ENCODE results near the gene CEP97. TPM values are rescaled to one million over a fixed set of nuclear protein-coding genes. Genes with fewer than 3 reads are reported as not detected.
"Not testable (repeated sequence)": the region's sequence is repeated elsewhere in the genome, so short reads cannot be mapped to it uniquely, and the experiment has no call there.

CEP97 gene
- total and polyA plus RNA-seq, 11 donors, result 1.9 to 12.3 (median 6.8) TPM

GRCh38 chr3:101744811-101745210 is 20.4 kb downstream of the CEP97 start:
- peaks cover 0 to 5% (median 0%) of the 10 kb centered on the region in 9 donors for H3K36me3 ChIP-seq
- TF ChIP-seq POLR2A (IDR thresholded peaks at IDR 0.05), result no peak
- TF ChIP-seq, protein P1, sequence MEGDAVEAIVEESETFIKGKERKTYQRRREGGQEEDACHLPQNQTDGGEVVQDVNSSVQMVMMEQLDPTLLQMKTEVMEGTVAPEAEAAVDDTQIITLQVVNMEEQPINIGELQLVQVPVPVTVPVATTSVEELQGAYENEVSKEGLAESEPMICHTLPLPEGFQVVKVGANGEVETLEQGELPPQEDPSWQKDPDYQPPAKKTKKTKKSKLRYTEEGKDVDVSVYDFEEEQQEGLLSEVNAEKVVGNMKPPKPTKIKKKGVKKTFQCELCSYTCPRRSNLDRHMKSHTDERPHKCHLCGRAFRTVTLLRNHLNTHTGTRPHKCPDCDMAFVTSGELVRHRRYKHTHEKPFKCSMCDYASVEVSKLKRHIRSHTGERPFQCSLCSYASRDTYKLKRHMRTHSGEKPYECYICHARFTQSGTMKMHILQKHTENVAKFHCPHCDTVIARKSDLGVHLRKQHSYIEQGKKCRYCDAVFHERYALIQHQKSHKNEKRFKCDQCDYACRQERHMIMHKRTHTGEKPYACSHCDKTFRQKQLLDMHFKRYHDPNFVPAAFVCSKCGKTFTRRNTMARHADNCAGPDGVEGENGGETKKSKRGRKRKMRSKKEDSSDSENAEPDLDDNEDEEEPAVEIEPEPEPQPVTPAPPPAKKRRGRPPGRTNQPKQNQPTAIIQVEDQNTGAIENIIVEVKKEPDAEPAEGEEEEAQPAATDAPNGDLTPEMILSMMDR (IDR thresholded peaks at IDR 0.05), result no peak
- H3K4me1 ChIP-seq, result no peaks in the 10 kb centered on the region
- no peaks in the 10 kb centered on the region for H3K27me3 ChIP-seq
- WGBS, 4 donors, result 53 to 100% (median 63%) methylated on average over 1 of the region's 1 CpG
- H3K4me3 ChIP-seq, result no peak overlapping the region
- DNase-seq (no peak), ATAC-seq (no peak)
- intact Hi-C loops (cut with DNase I), result no loop called here
- no peak overlapping the region for H3K27ac ChIP-seq
- no peaks in the 10 kb centered on the region for H3K9me3 ChIP-seq

DNA sequence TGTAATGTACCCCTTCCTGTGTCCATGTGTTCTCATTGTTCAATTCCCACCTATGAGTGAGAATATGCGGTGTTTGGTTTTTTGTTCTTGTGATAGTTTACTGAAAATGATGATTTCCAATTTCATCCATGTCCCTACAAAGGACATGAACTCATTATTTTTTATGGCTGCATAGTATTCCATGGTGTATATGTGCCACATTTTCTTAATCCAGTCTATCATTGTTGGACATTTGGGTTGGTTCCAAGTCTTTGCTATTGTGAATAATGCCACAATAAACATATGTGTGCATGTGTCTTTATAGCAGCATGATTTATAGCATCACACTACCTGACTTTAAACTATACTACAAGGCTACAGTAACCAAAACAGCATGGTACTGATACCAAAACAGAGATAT is 21.5 kb downstream of the CEP97 start:
- H3K4me1 ChIP-seq; H3K27me3 ChIP-seq; H3K9me3 ChIP-seq; DNase-seq; ATAC-seq; H3K4me3 ChIP-seq; intact Hi-C loops (cut with DNase I); H3K36me3 ChIP-seq; H3K27ac ChIP-seq: not testable (repeated sequence)
- WGBS, 4 donors, result 100% methylated on average over 1 of the region's 1 CpG

GRCh38 chr3:101753386-101754113 is 29.1 kb downstream of the CEP97 start:
- DNase-seq; H3K27me3 ChIP-seq; H3K4me1 ChIP-seq; intact Hi-C loops (cut with DNase I); ATAC-seq; H3K4me3 ChIP-seq; H3K27ac ChIP-seq: not testable (repeated sequence)
- 93 to 97% (median 95%) methylated on average over 9 to 15 of the region's 23 CpGs for WGBS, 4 donors
- H3K36me3 ChIP-seq, result peaks cover 3 to 46% (median 36%) of the 10 kb centered on the region in 9 donors
- H3K9me3 ChIP-seq, result peaks cover 0 to 13% (median 0%) of the 10 kb centered on the region in 12 donors

DNA sequence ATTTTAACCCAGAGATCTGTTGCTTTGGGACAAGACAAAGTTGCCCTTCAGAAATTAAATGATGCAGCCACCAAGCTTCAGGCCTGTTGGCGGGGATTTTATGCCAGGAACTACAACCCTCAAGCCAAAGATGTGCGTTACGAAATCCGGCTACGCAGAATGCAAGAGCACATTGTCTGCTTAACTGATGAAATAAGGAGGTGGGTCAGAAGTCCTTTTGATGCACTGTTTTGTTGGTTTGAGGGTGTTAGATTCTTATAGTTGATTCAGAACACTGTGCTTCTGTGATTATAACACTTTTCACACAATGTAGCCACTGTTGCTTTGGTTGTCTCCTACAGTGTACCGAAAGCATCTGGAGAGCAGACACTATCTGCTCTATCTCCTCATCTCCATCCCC is 33.8 kb downstream of the CEP97 start:
- H3K36me3 ChIP-seq, result peaks cover 3 to 70% (median 49%) of the 10 kb centered on the region in 9 donors
- H3K27ac ChIP-seq, result no peak overlapping the region
- H3K4me1 ChIP-seq, result no peaks in the 10 kb centered on the region
- DNase-seq (no peak), ATAC-seq (no peak)
- intact Hi-C loops (cut with DNase I), result no loop called here
- H3K27me3 ChIP-seq, result no peaks in the 10 kb centered on the region
- no peak overlapping the region for H3K4me3 ChIP-seq
- no peaks in the 10 kb centered on the region for H3K9me3 ChIP-seq
- 90 to 98% (median 96%) methylated on average over 6 of the region's 6 CpGs for WGBS, 4 donors
- TF ChIP-seq, protein P1 (IDR thresholded peaks at IDR 0.05), result no peak
- no peak for TF ChIP-seq POLR2A (IDR thresholded peaks at IDR 0.05)

DNA sequence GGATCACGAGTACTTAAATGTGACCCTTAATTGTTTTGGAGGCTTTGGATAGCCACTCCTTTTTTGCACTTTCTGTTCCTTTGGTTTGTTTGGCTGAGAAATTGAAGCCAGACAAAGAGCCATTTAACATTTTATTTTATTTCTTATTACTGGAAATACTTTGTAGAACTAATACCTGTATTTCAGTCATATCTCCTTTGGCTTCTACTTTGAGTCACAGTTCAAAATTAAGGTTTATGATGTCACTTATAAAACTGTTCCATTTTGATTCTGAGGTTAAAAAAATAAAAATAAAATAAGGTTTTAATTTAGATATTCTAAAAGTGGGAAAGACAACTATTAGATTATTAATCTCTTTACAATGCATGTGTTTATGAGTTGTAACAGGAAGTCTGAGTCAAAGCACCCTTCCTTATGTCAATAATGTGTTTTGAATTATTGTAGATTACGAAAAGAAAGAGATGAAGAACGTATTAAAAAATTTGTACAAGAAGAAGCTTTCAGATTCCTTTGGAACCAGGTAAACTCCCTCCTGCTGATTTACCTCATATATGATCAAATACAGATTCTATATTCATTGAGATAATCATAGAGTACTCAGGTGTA is 37.7 kb downstream of the CEP97 start:
- no peaks in the 10 kb centered on the region for H3K27me3 ChIP-seq
- DNase-seq (no peak), ATAC-seq (no peak)
- H3K4me1 ChIP-seq, result no peaks in the 10 kb centered on the region
- TF ChIP-seq, protein P1 (IDR thresholded peaks at IDR 0.05), result no peak
- no peak for TF ChIP-seq POLR2A (IDR thresholded peaks at IDR 0.05)
- H3K9me3 ChIP-seq, result no peaks in the 10 kb centered on the region
- peaks cover 0 to 77% (median 52%) of the 10 kb centered on the region in 9 donors for H3K36me3 ChIP-seq
- no peak overlapping the region for H3K27ac ChIP-seq
- H3K4me3 ChIP-seq, result no peak overlapping the region
- intact Hi-C loops (cut with DNase I), result no loop called here
- WGBS, 4 donors, result 65 to 84% (median 82%) methylated on average over 3 of the region's 3 CpGs

- ATAC-seq, H3K27me3 ChIP-seq, H3K4me3 ChIP-seq, H3K27ac ChIP-seq, DNase-seq, H3K9me3 ChIP-seq: not testable (repeated sequence)
- peaks cover 0 to 11% (median 5%) of the 10 kb centered on the region in 9 donors for H3K36me3 ChIP-seq
- intact Hi-C loops (cut with DNase I), result loop anchor here in 5 of 10 donors (2.0 to 10.0 kb wide), 3 partner anchors 51 to 213 kb away; partner anchors contain the start of genes CEP97 (in 3 of the 5) and TRMT10C (in 1 of the 5)
- WGBS, 4 donors, result 83 to 93% (median 89%) methylated on average over 6 of the region's 6 CpGs
- H3K4me1 ChIP-seq, result peaks cover 0 to 31% (median 19%) of the 10 kb centered on the region in 12 donors
Observed at GRCh38 chr3:101777745-101778281, 53.4 kb downstream of the CEP97 start.

Measured in heart left ventricle (tissue), 16 donors.